Measurements from ENCODE around the gene ECHS1.

- TF ChIP-seq JUN (IDR thresholded peaks at IDR 0.05; ENCODE audit: low read depth, low read length) (no peak), TEAD4 (IDR thresholded peaks at IDR 0.05; ENCODE audit: low read depth, low read length) (no peak), EZH2 (IDR thresholded peaks at IDR 0.05; ENCODE audit: low read depth, low read length, severe bottlenecking) (no peak), RAD21 (IDR thresholded peaks at IDR 0.05 in 1 of 2, conservative IDR thresholded peaks at IDR 0.05 in 1 of 2; ENCODE audit: low read depth in 2 of 2, low read length in 2 of 2) (no peak), CTCF (IDR thresholded peaks at IDR 0.05; ENCODE audit: control extremely low read depth in 1 of 3, insufficient read depth in 1 of 3, low read depth in 1 of 3, low read length in 3 of 3) (no peak), USF2 (IDR thresholded peaks at IDR 0.05; ENCODE audit: low read length) (no peak), POLR2A (IDR thresholded peaks at IDR 0.05; ENCODE audit: control extremely low read depth in 1 of 2, low read depth in 2 of 2, low read length in 2 of 2) (no peak), CHD1 (IDR thresholded peaks at IDR 0.05; ENCODE audit: low read depth, low read length) (no peak), E2F6 (IDR thresholded peaks at IDR 0.05) (no peak), EP300 (IDR thresholded peaks at IDR 0.05; ENCODE audit: borderline replicate concordance in 1 of 2, low read depth in 2 of 2, low read length in 2 of 2) (no peak), SUZ12 (IDR thresholded peaks at IDR 0.05; ENCODE audit: low read length) (no peak), SP4 (IDR thresholded peaks at IDR 0.05; ENCODE audit: low read length) (no peak)
These were observed 56.4 kb downstream of the ECHS1 start for GRCh38 chr10:133316732-133317131.
